MM.1S (cell line): ENCODE measurements around the gene TTI1.

Source experiments
- DNase-seq: peaks from one replicate; pipeline ENCODE4 v3.0.0-alpha.2; 2015
- H2AFZ ChIP-seq: fragments of 300-600 bp; sonication (generic); 2 replicates; pipeline ENCODE4 v1.6.0; 2016; ENCODE audit warnings: antibody characterized with exemption, low read length
- H3F3A ChIP-seq: fragments of 300-600 bp; sonication (generic); 2 replicates; pipeline ENCODE4 v1.6.1; 2016; ENCODE audit warnings: mild to moderate bottlenecking, antibody characterized with exemption, low read length, moderate library complexity, mixed read lengths; ENCODE audit not compliant: insufficient read depth
- H3K27ac ChIP-seq: fragments of 300-600 bp; sonication (generic); 2 replicates; pipeline ENCODE4 v1.5.1; 2016; ENCODE audit warnings: mild to moderate bottlenecking, low read length
- H3K27me3 ChIP-seq: fragments of 300-600 bp; sonication (generic); replicated peaks from 2 replicates; pipeline ENCODE4 v1.6.0; 2016; ENCODE audit warnings: low read length; ENCODE audit not compliant: insufficient read depth
- H3K36me3 ChIP-seq: fragments of 300-600 bp; sonication (generic); replicated peaks from 2 replicates; pipeline ENCODE4 v1.6.1; 2016; ENCODE audit warnings: mild to moderate bottlenecking, low read length, mixed read lengths; ENCODE audit not compliant: insufficient read depth
- H3K4me1 ChIP-seq: fragments of 300-600 bp; sonication (generic); 2 replicates; pipeline ENCODE4 v1.6.1; 2016; ENCODE audit warnings: low read length, mixed read lengths
- H3K4me2 ChIP-seq: fragments of 300-600 bp; sonication (generic); 2 replicates; pipeline ENCODE4 v1.6.0; 2016; ENCODE audit warnings: low read depth, low read length
- H3K4me3 ChIP-seq: fragments of 300-600 bp; sonication (generic); 2 replicates; pipeline ENCODE4 v1.5.1; 2016; ENCODE audit warnings: low read length, mixed read lengths
- H3K79me2 ChIP-seq: fragments of 300-600 bp; sonication (generic); 2 replicates; pipeline ENCODE4 v1.6.1; 2016; ENCODE audit warnings: mixed run types, low read length, mixed read lengths
- H3K9ac ChIP-seq: fragments of 300-600 bp; sonication (generic); 2 replicates; pipeline ENCODE4 v1.6.1; 2016; ENCODE audit warnings: low read length, mixed read lengths
- H3K9me2 ChIP-seq: fragments of 300-600 bp; sonication (generic); replicated peaks from 2 replicates; pipeline ENCODE4 v1.6.1; 2016; ENCODE audit warnings: mild to moderate bottlenecking, low read length, mixed read lengths; ENCODE audit not compliant: insufficient read depth
- H3K9me3 ChIP-seq: fragments of 300-600 bp; sonication (generic); replicated peaks from 2 replicates; pipeline ENCODE4 v1.6.1; 2016; ENCODE audit warnings: mild to moderate bottlenecking, low read length, mixed read lengths; ENCODE audit not compliant: insufficient read depth
- H4K20me1 ChIP-seq: fragments of 300-600 bp; sonication (generic); 2 replicates; pipeline ENCODE4 v1.6.1; 2016; ENCODE audit warnings: mild to moderate bottlenecking, low read length, moderate library complexity, mixed read lengths; ENCODE audit not compliant: insufficient read depth
- CTCF ChIP-seq: fragments of 300-600 bp; sonication (generic); IDR thresholded peaks from 2 replicates; pipeline ENCODE4 v1.5.1; 2016; ENCODE audit warnings: antibody characterized with exemption, low read length, mixed read lengths
- EZH2 ChIP-seq: fragments of 300-600 bp; sonication (generic); optimal IDR thresholded peaks from 2 replicates; pipeline ENCODE3; 2017; ENCODE audit warnings: low read depth, mild to moderate bottlenecking, antibody characterized with exemption, low read length, mixed read lengths
- EZH2phosphoT487 ChIP-seq: fragments of 300-600 bp; sonication (generic); IDR thresholded peaks from 2 replicates; pipeline ENCODE4 v1.6.1; 2018; ENCODE audit warnings: antibody characterized with exemption, low read length

The TTI1 gene

DNA sequence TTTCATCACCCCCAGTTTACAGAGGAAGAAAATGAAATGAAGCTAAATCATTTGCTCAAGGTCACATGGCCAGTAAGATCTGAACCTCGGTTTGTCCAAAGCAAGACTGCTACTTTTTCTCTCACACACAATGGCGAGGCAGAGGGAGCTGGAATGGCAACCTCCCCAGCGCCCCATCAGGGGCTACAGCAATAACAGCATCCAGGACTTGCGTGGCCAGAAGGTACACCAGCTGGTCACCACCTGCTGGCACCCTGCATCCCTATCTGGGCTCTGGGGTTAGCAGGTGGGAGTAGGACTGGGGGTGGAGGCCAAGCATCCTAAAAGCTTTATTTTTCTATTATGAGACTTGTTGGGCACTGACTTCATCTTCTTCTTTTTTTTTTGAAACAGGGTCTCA lies 41.3 kb downstream of the TTI1 start:
- Histone ChIP-seq H3K27ac (peak overlapping the region; percentile 87), H3K4me1 (peaks cover 36% of the 10 kb centered on the region), H3K27me3 (no peaks in the 10 kb centered on the region), H3K9ac (peak overlapping the region; percentile 51; the same call in 1 of the 2 replicates), H3K4me2 (no peak overlapping the region), H3K36me3 (no peaks in the 10 kb centered on the region; the same call in 1 of the 2 replicates), H3K9me3 (no peaks in the 10 kb centered on the region), H3K9me2 (no peaks in the 10 kb centered on the region), H3F3A (peaks cover 21% of the 10 kb centered on the region), H2AFZ (no peak overlapping the region), H3K79me2 (no peaks in the 10 kb centered on the region), H4K20me1 (no peaks in the 10 kb centered on the region), H3K4me3 (no peak overlapping the region)
- TF ChIP-seq CTCF (no peak), EZH2phosphoT487 (no peak), EZH2 (no peak)
- DNase-seq: no peak

GRCh38 chr20:37991157-37991866 lies 41.9 kb downstream of the TTI1 start:
- no peak for DNase-seq
- Histone ChIP-seq H4K20me1 (no peaks in the 10 kb centered on the region), H3K27me3 (no peaks in the 10 kb centered on the region), H3K36me3 (no peaks in the 10 kb centered on the region; the same call in 1 of the 2 replicates), H3K79me2 (no peaks in the 10 kb centered on the region), H3K9me3 (no peaks in the 10 kb centered on the region), H3K27ac (peak overlapping the region; percentile 87), H2AFZ (no peak overlapping the region), H3K9ac (peak overlapping the region; percentile 51), H3K4me3 (no peak overlapping the region), H3K9me2 (no peaks in the 10 kb centered on the region), H3K4me2 (peak overlapping the region; percentile 35; the same call in 1 of the 2 replicates), H3F3A (peaks cover 21% of the 10 kb centered on the region), H3K4me1 (peaks cover 36% of the 10 kb centered on the region)
- no peak for TF ChIP-seq EZH2
- no peak for TF ChIP-seq CTCF
- TF ChIP-seq EZH2phosphoT487: no peak

- Histone ChIP-seq H3K9me2 (no peaks in the 10 kb centered on the region), H3K9ac (peak overlapping the region; percentile 51), H3K4me1 (peaks cover 36% of the 10 kb centered on the region), H3K4me3 (no peak overlapping the region), H3K27me3 (no peaks in the 10 kb centered on the region), H2AFZ (no peak overlapping the region), H3K27ac (peak overlapping the region; percentile 87), H3K36me3 (no peaks in the 10 kb centered on the region; the same call in 1 of the 2 replicates), H3K4me2 (peak overlapping the region; percentile 35), H3K9me3 (no peaks in the 10 kb centered on the region), H3K79me2 (no peaks in the 10 kb centered on the region), H3F3A (peaks cover 21% of the 10 kb centered on the region), H4K20me1 (no peaks in the 10 kb centered on the region)
- TF ChIP-seq EZH2: no peak
- TF ChIP-seq EZH2phosphoT487: no peak
- no peak for TF ChIP-seq CTCF
- peak; percentile 71 for DNase-seq
These were observed 42.6 kb downstream of the TTI1 start for GRCh38 chr20:37990571-37991151.
